Measurements from ENCODE around the gene AZIN2.
"Not testable (repeated sequence)": the region's sequence is repeated elsewhere in the genome, so short reads cannot be mapped to it uniquely, and the experiment has no call there.

The AZIN2 gene

GRCh38 chr1:33096363-33097005 is 15.5 kb downstream of the AZIN2 start:
- DNase-seq, result no peak

GRCh38 chr1:33097137-33097611 is 16.2 kb downstream of the AZIN2 start:
- DNase-seq, result no peak

- DNase-seq, result no peak
Measured at GRCh38 chr1:33097762-33098161, 16.8 kb downstream of the AZIN2 start.

- DNase-seq, result peak; percentile 33
Measured at GRCh38 chr1:33098371-33098770, 17.4 kb downstream of the AZIN2 start.

GRCh38 chr1:33099290-33100118 is 18.6 kb downstream of the AZIN2 start:
- peak; percentile 80 for DNase-seq

- DNase-seq, result not testable (repeated sequence)
Measured at GRCh38 chr1:33100119-33100415, 19.1 kb downstream of the AZIN2 start.

GRCh38 chr1:33110477-33110876 is 29.5 kb downstream of the AZIN2 start:
- no peak for DNase-seq

GRCh38 chr1:33111965-33112364 is 31.0 kb downstream of the AZIN2 start:
- peak; percentile 34 for DNase-seq

- no peak for DNase-seq
Measured at GRCh38 chr1:33117440-33118085, 36.6 kb downstream of the AZIN2 start.

GRCh38 chr1:33118274-33118673 is 37.3 kb downstream of the AZIN2 start:
- DNase-seq, result no peak

GRCh38 chr1:33119050-33119449 is 38.1 kb downstream of the AZIN2 start:
- DNase-seq, result no peak

- no peak for DNase-seq
Measured at GRCh38 chr1:33119532-33120217, 38.7 kb downstream of the AZIN2 start.

GRCh38 chr1:33120436-33121231 is 39.7 kb downstream of the AZIN2 start:
- no peak for DNase-seq

GRCh38 chr1:33121728-33122127 is 40.8 kb downstream of the AZIN2 start:
- DNase-seq, result no peak

- no peak for DNase-seq
Measured at GRCh38 chr1:33122483-33123178, 41.7 kb downstream of the AZIN2 start.

GRCh38 chr1:33123266-33123665 is 42.3 kb downstream of the AZIN2 start:
- DNase-seq, result no peak

GRCh38 chr1:33124647-33125046 is 43.7 kb downstream of the AZIN2 start:
- not testable (repeated sequence) for DNase-seq

GRCh38 chr1:33126411-33127000 is 45.6 kb downstream of the AZIN2 start:
- DNase-seq, result no peak

GRCh38 chr1:33127001-33127823 is 46.3 kb downstream of the AZIN2 start:
- peak; percentile 99 for DNase-seq

- DNase-seq, result no peak
Measured at GRCh38 chr1:33128781-33129180, 47.8 kb downstream of the AZIN2 start.
